Skeletal muscle tissue (tissue), 4 donors: ENCODE results near the gene LCNL1. TPM values are rescaled to one million over a fixed set of nuclear protein-coding genes. Genes with fewer than 3 reads are reported as not detected.

ENCODE experiments used
- H3K27ac ChIP-seq: one replicate; pipeline ENCODE4 v1.7.0; 2013; ENCODE audit warnings: mild to moderate bottlenecking, low read depth, low read length, inconsistent platforms
- H3K27me3 ChIP-seq, 3 donors: one replicate each; pipeline ENCODE4 v1.7.0; 2013; ENCODE audit warnings: low read length in 3 of 3; ENCODE audit not compliant: control insufficient read depth in 3 of 3, insufficient read depth in 3 of 3
- H3K36me3 ChIP-seq, 3 donors: one replicate each; pipeline ENCODE4 v1.7.0; 2013; ENCODE audit warnings: low read length in 3 of 3; ENCODE audit not compliant: control insufficient read depth in 3 of 3, insufficient read depth in 3 of 3
- H3K4me1 ChIP-seq, 3 donors: one replicate each; pipeline ENCODE4 v1.7.0; 2013; ENCODE audit warnings: low read length in 3 of 3, mild to moderate bottlenecking in 3 of 3; ENCODE audit not compliant: control insufficient read depth in 3 of 3, insufficient read depth in 3 of 3
- H3K4me3 ChIP-seq, 3 donors: one replicate each; pipeline ENCODE4 v1.7.0; 2013; ENCODE audit warnings: low read length in 3 of 3
- H3K9ac ChIP-seq, 3 donors: one replicate each; pipeline ENCODE4 v1.7.0; 2013; ENCODE audit warnings: low read length in 3 of 3, mild to moderate bottlenecking in 3 of 3, moderate library complexity in 2 of 3, low read depth in 1 of 3
- H3K9me3 ChIP-seq, 3 donors: one replicate each; pipeline ENCODE4 v1.7.0; 2013; ENCODE audit warnings: low read length in 3 of 3; ENCODE audit not compliant: control insufficient read depth in 3 of 3
- total RNA-seq: library from RNA; depleted of rRNA; stranded (reverse); fragments of >200 nt; gene quantifications from one replicate; pipeline ENCODE4 v1.2.3, GENCODE V29; 2014
- donor health status: Osteomylitis.

LCNL1 gene
- total RNA-seq, 1 donor from 2014 or later: under 0.01 TPM

DNA sequence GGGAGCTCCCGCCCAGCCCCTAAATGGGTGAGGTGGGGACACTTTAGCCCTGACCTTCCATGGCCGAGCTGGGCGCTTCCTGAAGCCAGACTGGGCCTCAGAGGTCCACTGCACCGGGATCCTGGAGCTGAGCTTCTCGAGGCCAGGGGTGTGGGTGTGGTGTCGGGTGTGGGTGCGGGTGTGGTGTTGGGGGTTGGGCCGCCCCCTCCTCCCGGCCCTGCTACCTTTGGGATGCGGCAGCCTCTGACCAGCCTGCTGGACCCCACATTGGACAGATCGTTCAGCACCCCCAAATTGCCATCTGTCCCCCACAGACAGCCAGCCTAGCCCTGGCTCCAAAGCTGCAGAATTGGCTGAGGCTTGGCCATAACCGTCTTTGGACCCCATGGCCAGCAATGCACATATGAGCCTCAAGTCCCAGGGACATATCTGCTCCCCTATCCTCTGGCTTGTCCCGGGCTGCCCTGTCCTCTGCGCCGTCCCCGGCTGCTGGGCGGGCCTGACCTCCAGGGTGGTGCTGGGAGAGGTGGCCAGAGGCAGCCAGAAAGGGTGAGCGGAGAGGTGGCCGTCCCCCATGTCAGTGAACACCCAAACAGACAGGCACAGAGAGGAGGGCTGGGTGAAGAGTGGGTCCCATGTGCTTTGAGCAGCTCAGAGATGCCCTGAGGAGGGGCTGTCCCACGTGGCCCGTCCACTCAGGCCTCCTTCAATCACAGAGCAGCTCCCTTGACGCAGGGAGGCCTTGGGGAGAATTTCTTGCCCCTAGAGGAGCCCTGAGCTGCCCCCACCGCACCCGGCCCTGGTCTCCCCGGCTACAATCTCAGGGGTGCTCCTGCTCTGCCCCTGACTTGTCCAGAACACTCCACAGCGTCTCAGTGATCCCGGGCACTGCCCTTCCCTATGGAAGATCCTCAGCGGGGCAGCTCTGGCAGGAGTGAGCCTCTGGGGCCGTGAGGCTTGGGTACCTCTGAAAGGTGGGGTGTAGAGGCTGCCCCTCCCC lies 8.9 kb upstream of the LCNL1 start:
- peaks cover 2 to 26% (median 26%) of the 10 kb centered on the region in 3 donors for H3K4me1 ChIP-seq
- H3K9ac ChIP-seq: no peak overlapping the region
- H3K9me3 ChIP-seq: no peaks in the 10 kb centered on the region
- H3K27me3 ChIP-seq: peaks cover 0 to 8% (median 6%) of the 10 kb centered on the region in 3 donors
- no peaks in the 10 kb centered on the region for H3K36me3 ChIP-seq
- H3K27ac ChIP-seq: no peak overlapping the region
- H3K4me3 ChIP-seq: no peak overlapping the region

DNA sequence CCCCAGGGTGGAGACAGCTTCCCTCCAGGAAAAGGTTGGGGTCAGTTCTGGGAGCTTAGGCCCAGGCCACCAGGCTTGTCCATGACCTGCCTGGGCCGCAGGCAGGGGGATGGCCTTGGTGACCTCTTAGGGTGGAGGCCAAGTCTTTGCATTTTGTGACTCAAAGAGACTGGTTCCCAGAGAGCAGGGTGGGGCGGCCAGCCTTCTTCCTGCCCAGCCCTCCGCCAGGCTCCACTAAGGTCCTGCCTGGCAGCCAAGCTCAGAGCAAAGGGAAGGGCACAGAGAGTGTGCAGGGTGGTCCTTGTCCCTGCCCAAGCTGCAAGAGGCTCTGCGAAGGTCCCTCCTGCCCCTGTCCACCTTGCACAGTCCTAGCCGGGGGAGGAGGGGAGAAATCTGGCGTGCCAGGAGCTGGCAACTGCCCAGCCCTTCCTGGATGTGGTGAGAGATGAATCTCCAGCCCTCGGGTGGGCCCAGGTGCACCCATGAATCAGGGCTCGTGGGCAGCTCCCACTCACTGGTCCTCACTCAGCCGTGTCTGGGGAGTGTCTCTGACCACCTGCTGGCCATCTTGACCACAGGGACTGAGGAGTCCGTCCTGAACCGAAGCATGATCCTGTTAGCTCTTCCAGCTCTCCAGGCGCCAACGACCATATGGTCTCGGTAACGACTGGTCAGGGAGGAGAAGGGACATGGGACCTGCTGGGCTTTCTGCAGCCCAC lies 7.8 kb upstream of the LCNL1 start:
- H3K27me3 ChIP-seq: peaks cover 0 to 8% (median 5%) of the 10 kb centered on the region in 3 donors
- H3K36me3 ChIP-seq: no peaks in the 10 kb centered on the region
- H3K4me3 ChIP-seq: no peak overlapping the region
- no peak overlapping the region for H3K27ac ChIP-seq
- H3K9ac ChIP-seq: no peak overlapping the region
- peaks cover 2 to 26% (median 26%) of the 10 kb centered on the region in 3 donors for H3K4me1 ChIP-seq
- no peaks in the 10 kb centered on the region for H3K9me3 ChIP-seq

- no peaks in the 10 kb centered on the region for H3K9me3 ChIP-seq
- peaks cover 2 to 26% (median 26%) of the 10 kb centered on the region in 3 donors for H3K4me1 ChIP-seq
- no peak overlapping the region for H3K9ac ChIP-seq
- H3K27me3 ChIP-seq: peaks cover 0 to 8% (median 0%) of the 10 kb centered on the region in 3 donors
- no peak overlapping the region for H3K4me3 ChIP-seq
- no peak overlapping the region for H3K27ac ChIP-seq
- no peaks in the 10 kb centered on the region for H3K36me3 ChIP-seq
Observed at GRCh38 chr9:136975644-136976043, 7.1 kb upstream of the LCNL1 start.

DNA sequence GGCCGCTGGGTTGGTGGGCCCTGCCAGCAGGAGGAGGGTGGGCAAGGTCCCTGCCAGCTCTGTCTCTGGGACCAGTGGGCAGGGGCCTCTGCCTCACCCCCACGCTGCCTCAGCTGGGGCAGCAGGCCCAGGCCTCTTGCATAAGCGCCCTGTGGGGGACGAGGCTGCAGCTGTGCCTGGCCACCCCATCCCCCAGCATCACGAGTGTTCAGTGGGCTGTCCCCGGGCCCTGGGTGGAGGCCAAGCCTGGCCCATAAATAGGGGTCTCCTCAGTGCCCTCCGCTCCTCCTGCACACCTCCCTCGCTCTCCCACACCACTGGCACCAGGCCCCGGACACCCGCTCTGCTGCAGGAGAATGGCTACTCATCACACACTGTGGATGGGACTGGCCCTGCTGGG lies 5.6 kb upstream of the LCNL1 start, which contains the start of gene PTGDS:
TSS of gene PTGDS (plus strand) at position 282 of the 400 bp plus-strand sequence. CDS start at position 357, 75 bp downstream.
- Histone ChIP-seq H3K36me3 (no peaks in the 10 kb centered on the region), H3K9ac (peak within 1 kb of the TSS in 2 of 3 donors; percentile 33 to 54), H3K4me3 (peak within 1 kb of the TSS; percentile 30 to 66 (median 56)), H3K4me1 (peaks cover 2 to 31% (median 26%) of the 10 kb centered on the region in 3 donors), H3K27ac (no peak within 1 kb of the TSS), H3K27me3 (peaks cover 0 to 8% (median 2%) of the 10 kb centered on the region in 3 donors), H3K9me3 (no peaks in the 10 kb centered on the region)

DNA sequence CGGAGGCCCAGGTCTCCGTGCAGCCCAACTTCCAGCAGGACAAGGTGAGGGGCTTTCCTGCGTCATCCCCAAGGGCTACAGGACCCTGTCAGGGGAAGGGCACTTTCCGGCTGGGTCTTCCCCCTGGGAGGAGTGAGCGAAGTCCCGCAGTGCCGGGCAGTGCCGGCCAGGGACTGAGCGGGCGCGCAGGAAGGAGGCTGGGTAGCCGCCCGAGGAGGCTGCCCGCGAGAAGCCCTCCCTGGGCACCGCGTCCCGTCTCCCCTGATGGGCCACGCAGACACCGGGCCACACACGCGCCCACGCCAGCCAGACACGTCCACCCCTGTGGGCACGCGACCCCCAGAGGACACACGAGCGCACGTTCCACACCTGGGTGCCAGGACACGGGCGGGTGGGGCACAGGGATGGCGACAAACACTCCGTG lies 5.1 kb upstream of the LCNL1 start:
- H3K9me3 ChIP-seq: no peaks in the 10 kb centered on the region
- H3K27ac ChIP-seq: no peak overlapping the region
- H3K27me3 ChIP-seq: peaks cover 0 to 8% (median 7%) of the 10 kb centered on the region in 3 donors
- no peaks in the 10 kb centered on the region for H3K36me3 ChIP-seq
- H3K4me1 ChIP-seq: peaks cover 2 to 34% (median 26%) of the 10 kb centered on the region in 3 donors
- peak overlapping the region; percentile 30 to 66 (median 56) for H3K4me3 ChIP-seq
- H3K9ac ChIP-seq: peak overlapping the region in 2 of 3 donors; percentile 33 to 54

GRCh38 chr9:136978073-136978864 lies 4.5 kb upstream of the LCNL1 start:
- Histone ChIP-seq H3K27me3 (peaks cover 4 to 11% (median 10%) of the 10 kb centered on the region in 3 donors), H3K4me3 (peak overlapping the region; percentile 30 to 66 (median 56)), H3K4me1 (peaks cover 2 to 36% (median 26%) of the 10 kb centered on the region in 3 donors), H3K36me3 (no peaks in the 10 kb centered on the region), H3K9me3 (no peaks in the 10 kb centered on the region), H3K9ac (peak overlapping the region in 1 of 3 donors; percentile 54), H3K27ac (no peak overlapping the region)

- Histone ChIP-seq H3K36me3 (no peaks in the 10 kb centered on the region), H3K9ac (no peak overlapping the region), H3K4me3 (no peak overlapping the region), H3K27ac (no peak overlapping the region), H3K27me3 (peaks cover 11 to 17% (median 17%) of the 10 kb centered on the region in 3 donors), H3K9me3 (no peaks in the 10 kb centered on the region), H3K4me1 (peaks cover 2 to 36% (median 29%) of the 10 kb centered on the region in 3 donors)
Observed at GRCh38 chr9:136978865-136979544, 3.8 kb upstream of the LCNL1 start.

DNA sequence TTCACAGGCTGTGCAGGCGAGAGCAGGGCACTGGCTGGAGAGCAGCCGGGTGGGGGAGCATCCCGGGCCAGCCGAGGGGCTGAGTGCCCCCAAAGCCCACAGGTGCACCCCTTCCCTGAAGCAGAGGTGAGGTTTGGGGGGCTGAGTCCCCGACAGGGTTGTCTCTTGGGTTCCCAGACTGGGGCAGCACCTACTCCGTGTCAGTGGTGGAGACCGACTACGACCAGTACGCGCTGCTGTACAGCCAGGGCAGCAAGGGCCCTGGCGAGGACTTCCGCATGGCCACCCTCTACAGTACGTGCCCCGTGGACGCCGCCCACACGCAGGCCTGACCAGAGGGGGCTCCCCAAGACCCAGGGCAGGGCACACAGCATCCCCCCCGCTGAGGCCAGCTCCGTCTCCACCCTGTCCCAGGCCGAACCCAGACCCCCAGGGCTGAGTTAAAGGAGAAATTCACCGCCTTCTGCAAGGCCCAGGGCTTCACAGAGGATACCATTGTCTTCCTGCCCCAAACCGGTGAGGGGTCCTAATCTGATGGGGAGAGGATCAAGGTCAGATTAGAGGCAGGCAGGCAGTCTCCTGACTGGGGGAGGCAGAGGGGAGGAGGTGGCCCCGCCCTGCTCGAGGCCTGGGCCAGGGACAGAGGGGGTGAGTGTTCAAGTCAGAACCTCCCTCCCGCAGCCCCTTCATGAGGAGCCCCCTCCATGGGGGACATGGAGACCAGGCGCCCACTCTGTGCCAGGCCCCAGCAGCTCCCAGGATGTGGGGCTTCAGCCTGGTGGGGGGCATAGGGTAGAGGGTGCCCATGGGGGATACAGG lies 2.8 kb upstream of the LCNL1 start:
- Histone ChIP-seq H3K27me3 (peaks cover 21 to 24% (median 22%) of the 10 kb centered on the region in 3 donors), H3K36me3 (no peaks in the 10 kb centered on the region), H3K9ac (no peak overlapping the region), H3K9me3 (no peaks in the 10 kb centered on the region), H3K27ac (no peak overlapping the region), H3K4me1 (peaks cover 2 to 33% (median 31%) of the 10 kb centered on the region in 3 donors), H3K4me3 (no peak overlapping the region)
